ENCODE data around the gene SETBP1. TPM values are rescaled to one million over a fixed set of nuclear protein-coding genes. Genes with fewer than 3 reads are reported as not detected.

Gene SETBP1
- total RNA-seq, 1 experiment from 2014 or later = 0.23 TPM

DNA sequence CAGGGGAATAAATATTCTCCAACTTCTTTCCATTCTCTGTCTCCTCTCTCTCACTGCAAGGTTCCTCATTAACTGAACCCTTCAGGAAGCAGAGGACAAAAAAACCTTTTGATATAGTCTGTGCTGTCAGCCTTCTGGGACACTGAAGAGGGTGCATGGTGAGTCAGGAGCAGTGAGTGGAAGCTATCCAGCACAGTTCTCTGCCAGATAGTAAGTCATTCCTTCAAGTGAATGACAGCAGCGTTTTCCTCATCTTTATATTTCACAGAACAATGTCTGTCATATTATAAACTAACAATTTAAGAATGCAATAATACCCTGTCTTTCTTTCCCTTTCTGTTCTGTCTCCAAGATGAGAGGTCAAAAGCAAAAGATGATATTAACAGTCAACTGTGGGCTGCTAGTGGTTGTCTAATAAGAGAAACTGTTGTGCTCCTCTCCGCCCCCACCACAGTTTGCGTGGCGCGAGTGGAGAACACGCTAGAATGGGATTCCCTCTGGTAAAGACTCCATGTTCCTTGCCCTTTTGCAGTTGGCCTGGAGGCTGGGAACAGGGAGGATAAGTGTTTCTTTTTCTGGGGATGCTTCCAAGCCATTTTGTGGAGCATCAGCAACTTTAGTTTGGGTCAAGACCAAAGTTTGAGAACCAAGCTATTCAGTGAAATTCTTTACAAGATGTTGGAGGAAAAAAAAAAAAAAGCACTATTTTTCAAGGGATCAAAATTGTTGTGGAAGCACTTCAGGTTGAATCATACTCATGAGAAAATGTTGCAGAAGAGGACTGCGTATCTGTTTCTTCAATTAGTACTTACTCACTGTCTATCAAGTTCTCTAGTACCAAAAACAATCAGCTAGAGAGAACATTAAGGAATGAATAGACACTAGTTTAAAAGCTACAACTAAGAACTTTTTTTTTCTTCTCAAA lies 430.2 kb downstream of the SETBP1 start:
- no peaks in the 10 kb centered on the region for H3K36me3 ChIP-seq (ENCODE audit: control insufficient read depth, insufficient read depth, low read length)
- TF ChIP-seq, protein P1, sequence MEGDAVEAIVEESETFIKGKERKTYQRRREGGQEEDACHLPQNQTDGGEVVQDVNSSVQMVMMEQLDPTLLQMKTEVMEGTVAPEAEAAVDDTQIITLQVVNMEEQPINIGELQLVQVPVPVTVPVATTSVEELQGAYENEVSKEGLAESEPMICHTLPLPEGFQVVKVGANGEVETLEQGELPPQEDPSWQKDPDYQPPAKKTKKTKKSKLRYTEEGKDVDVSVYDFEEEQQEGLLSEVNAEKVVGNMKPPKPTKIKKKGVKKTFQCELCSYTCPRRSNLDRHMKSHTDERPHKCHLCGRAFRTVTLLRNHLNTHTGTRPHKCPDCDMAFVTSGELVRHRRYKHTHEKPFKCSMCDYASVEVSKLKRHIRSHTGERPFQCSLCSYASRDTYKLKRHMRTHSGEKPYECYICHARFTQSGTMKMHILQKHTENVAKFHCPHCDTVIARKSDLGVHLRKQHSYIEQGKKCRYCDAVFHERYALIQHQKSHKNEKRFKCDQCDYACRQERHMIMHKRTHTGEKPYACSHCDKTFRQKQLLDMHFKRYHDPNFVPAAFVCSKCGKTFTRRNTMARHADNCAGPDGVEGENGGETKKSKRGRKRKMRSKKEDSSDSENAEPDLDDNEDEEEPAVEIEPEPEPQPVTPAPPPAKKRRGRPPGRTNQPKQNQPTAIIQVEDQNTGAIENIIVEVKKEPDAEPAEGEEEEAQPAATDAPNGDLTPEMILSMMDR (IDR thresholded peaks at IDR 0.05) = no peak
- TF ChIP-seq SIN3A (IDR thresholded peaks at IDR 0.05; ENCODE audit: borderline replicate concordance, insufficient read depth, low read depth, low read length) (no peak), POLR2AphosphoS5 (IDR thresholded peaks at IDR 0.05; ENCODE audit: low read depth, low read length) (no peak), TCF7L2 (IDR thresholded peaks at IDR 0.05; ENCODE audit: low read depth, low read length) (no peak)
- TF ChIP-seq, protein P2, sequence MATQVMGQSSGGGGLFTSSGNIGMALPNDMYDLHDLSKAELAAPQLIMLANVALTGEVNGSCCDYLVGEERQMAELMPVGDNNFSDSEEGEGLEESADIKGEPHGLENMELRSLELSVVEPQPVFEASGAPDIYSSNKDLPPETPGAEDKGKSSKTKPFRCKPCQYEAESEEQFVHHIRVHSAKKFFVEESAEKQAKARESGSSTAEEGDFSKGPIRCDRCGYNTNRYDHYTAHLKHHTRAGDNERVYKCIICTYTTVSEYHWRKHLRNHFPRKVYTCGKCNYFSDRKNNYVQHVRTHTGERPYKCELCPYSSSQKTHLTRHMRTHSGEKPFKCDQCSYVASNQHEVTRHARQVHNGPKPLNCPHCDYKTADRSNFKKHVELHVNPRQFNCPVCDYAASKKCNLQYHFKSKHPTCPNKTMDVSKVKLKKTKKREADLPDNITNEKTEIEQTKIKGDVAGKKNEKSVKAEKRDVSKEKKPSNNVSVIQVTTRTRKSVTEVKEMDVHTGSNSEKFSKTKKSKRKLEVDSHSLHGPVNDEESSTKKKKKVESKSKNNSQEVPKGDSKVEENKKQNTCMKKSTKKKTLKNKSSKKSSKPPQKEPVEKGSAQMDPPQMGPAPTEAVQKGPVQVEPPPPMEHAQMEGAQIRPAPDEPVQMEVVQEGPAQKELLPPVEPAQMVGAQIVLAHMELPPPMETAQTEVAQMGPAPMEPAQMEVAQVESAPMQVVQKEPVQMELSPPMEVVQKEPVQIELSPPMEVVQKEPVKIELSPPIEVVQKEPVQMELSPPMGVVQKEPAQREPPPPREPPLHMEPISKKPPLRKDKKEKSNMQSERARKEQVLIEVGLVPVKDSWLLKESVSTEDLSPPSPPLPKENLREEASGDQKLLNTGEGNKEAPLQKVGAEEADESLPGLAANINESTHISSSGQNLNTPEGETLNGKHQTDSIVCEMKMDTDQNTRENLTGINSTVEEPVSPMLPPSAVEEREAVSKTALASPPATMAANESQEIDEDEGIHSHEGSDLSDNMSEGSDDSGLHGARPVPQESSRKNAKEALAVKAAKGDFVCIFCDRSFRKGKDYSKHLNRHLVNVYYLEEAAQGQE (IDR thresholded peaks at IDR 0.05; ENCODE audit: insufficient read depth in 1 of 2, low read depth in 2 of 2, low read length in 1 of 2) = no peak
- ATAC-seq (no peak), DNase-seq (ENCODE audit: low read depth, low spot score) (no peak)
- POLR2A ChIA-PET = no interaction called here
- H3K4me1 ChIP-seq (ENCODE audit: control insufficient read depth, insufficient read depth, low read length) = no peaks in the 10 kb centered on the region
- CTCF ChIA-PET = no interaction called here
- H3K4me3 ChIP-seq (ENCODE audit: low read depth in 2 of 2, low read length in 2 of 2) = no peak overlapping the region
- intact Hi-C loops (cut with micrococcal nuclease; ENCODE audit: unreplicated experiment) (no loop called here), in situ Hi-C loops (cut with HindIII; ENCODE audit: low pct_unique_long_range_greater_than_20kb, low sequenced_read_pairs) (no loop called here)
- no peaks in the 10 kb centered on the region for H3K27me3 ChIP-seq (ENCODE audit: control insufficient read depth, insufficient read depth, low read length)
- no TSS peak for BruUV-seq (replicated peaks)
- no peaks in the 10 kb centered on the region for H3K9me3 ChIP-seq (ENCODE audit: control insufficient read depth, insufficient read depth, low read depth, low read length)
- H3K27ac ChIP-seq (ENCODE audit: low read length) = no peak overlapping the region

DNA sequence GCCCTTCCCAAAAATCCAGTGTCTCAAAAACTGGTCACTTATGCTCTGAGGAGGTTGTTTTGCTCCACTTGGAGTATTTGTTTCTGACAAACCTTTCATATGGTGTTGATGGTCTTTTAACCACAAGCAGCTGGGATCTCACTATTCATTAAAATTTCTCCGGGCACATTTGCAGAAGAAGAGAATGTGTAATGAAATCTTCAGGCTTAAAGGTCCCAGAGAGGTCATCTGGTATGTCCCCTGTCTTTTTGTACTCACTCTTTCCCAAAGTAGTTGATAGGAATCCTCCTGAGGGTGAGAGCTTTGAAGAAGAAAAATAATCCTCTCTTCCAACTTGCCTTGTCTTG lies 430.8 kb downstream of the SETBP1 start:
- ChIA-PET POLR2A (no interaction called here), CTCF (no interaction called here)
- TF ChIP-seq, protein P2 (IDR thresholded peaks at IDR 0.05; ENCODE audit: insufficient read depth in 1 of 2, low read depth in 2 of 2, low read length in 1 of 2) = no peak
- TF ChIP-seq, protein P1 (IDR thresholded peaks at IDR 0.05) = no peak
- TF ChIP-seq SIN3A (IDR thresholded peaks at IDR 0.05; ENCODE audit: borderline replicate concordance, insufficient read depth, low read depth, low read length) (no peak), POLR2AphosphoS5 (IDR thresholded peaks at IDR 0.05; ENCODE audit: low read depth, low read length) (no peak), TCF7L2 (IDR thresholded peaks at IDR 0.05; ENCODE audit: low read depth, low read length) (no peak)
- ATAC-seq = no peak
- no peak overlapping the region for H3K27ac ChIP-seq (ENCODE audit: low read length)
- in situ Hi-C loops (cut with HindIII; ENCODE audit: low pct_unique_long_range_greater_than_20kb, low sequenced_read_pairs) (no loop called here), intact Hi-C loops (cut with micrococcal nuclease; ENCODE audit: unreplicated experiment) (no loop called here)
- no peaks in the 10 kb centered on the region for H3K4me1 ChIP-seq (ENCODE audit: control insufficient read depth, insufficient read depth, low read length)
- H3K36me3 ChIP-seq (ENCODE audit: control insufficient read depth, insufficient read depth, low read length) = no peaks in the 10 kb centered on the region
- no peak overlapping the region for H3K4me3 ChIP-seq (ENCODE audit: low read depth in 2 of 2, low read length in 2 of 2)
- no peaks in the 10 kb centered on the region for H3K9me3 ChIP-seq (ENCODE audit: control insufficient read depth, insufficient read depth, low read depth, low read length)
- no peaks in the 10 kb centered on the region for H3K27me3 ChIP-seq (ENCODE audit: control insufficient read depth, insufficient read depth, low read length)
- no peak for DNase-seq (ENCODE audit: low read depth, low spot score)
- BruUV-seq (replicated peaks) = no TSS peak
